Parathyroid adenoma (tissue), 2 donors: ENCODE data around the gene CYSTM1.

Experiments
- H2AFZ ChIP-seq: fragments of 300-600 bp; sonication (generic); one replicate; pipeline ENCODE4 v1.7.0; 2017; ENCODE audit warnings: antibody characterized with exemption, mild to moderate bottlenecking
- H3K27ac ChIP-seq: fragments of 300-600 bp; sonication (generic); one replicate; pipeline ENCODE4 v1.7.0; 2017
- H3K27me3 ChIP-seq: fragments of 300-600 bp; sonication (generic); one replicate; pipeline ENCODE4 v1.7.0; 2017; ENCODE audit warnings: low read length; ENCODE audit not compliant: control insufficient read depth, insufficient read depth
- H3K36me3 ChIP-seq: fragments of 300-600 bp; sonication (generic); one replicate; pipeline ENCODE4 v1.7.0; 2017; ENCODE audit warnings: low read length; ENCODE audit not compliant: control insufficient read depth, insufficient read depth
- H3K4me1 ChIP-seq: fragments of 300-600 bp; sonication (generic); one replicate; pipeline ENCODE4 v1.7.0; 2017; ENCODE audit warnings: control low read depth
- H3K4me2 ChIP-seq: fragments of 300-600 bp; sonication (generic); one replicate; pipeline ENCODE4 v1.7.0; 2017; ENCODE audit warnings: low read length
- H3K4me3 ChIP-seq: fragments of 300-600 bp; sonication (generic); one replicate; pipeline ENCODE4 v1.7.0; 2017; ENCODE audit warnings: low read depth, low read length
- H3K79me2 ChIP-seq: fragments of 300-600 bp; sonication (generic); one replicate; pipeline ENCODE4 v1.7.0; 2017; ENCODE audit warnings: control low read depth
- H3K9ac ChIP-seq: fragments of 300-600 bp; sonication (generic); one replicate; pipeline ENCODE4 v1.7.0; 2017; ENCODE audit warnings: mild to moderate bottlenecking
- H3K9me3 ChIP-seq: fragments of 300-600 bp; sonication (generic); one replicate; pipeline ENCODE4 v1.7.0; 2017; ENCODE audit warnings: low read length; ENCODE audit not compliant: control insufficient read depth
- TF ChIP-seq, protein P1 (sequence below): fragments of 300-600 bp; sonication (generic); IDR thresholded peaks from one replicate; pipeline ENCODE4 v1.7.0; 2017; ENCODE audit warnings: antibody characterized with exemption, mild to moderate bottlenecking
- donor health status: primary hyperparathyroidism.

Gene CYSTM1

DNA sequence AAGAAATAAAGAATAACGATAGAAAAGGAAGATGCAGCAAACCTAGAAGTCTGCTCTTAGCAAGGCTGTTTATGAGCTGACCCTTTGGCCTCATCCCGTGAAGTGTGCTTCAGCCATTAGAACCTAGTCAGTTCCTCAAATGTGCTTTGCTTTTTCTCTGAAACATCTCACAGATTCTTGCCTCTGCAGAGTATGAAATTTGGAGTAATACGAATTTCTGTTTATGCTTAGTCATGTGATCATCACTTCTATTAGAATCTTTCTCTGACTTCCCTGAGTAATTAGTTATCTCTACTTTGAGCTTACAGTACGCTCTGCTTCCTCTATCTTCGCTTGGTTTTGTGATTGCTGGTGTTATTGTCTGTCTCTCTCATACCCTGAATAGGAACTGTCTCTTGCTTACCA lies 11.3 kb downstream of the CYSTM1 start:
- H3K9me3 ChIP-seq = no peaks in the 10 kb centered on the region
- H3K4me1 ChIP-seq = peaks cover 3% of the 10 kb centered on the region
- no peak overlapping the region for H3K4me2 ChIP-seq
- no peak overlapping the region for H3K9ac ChIP-seq
- TF ChIP-seq, protein P1, sequence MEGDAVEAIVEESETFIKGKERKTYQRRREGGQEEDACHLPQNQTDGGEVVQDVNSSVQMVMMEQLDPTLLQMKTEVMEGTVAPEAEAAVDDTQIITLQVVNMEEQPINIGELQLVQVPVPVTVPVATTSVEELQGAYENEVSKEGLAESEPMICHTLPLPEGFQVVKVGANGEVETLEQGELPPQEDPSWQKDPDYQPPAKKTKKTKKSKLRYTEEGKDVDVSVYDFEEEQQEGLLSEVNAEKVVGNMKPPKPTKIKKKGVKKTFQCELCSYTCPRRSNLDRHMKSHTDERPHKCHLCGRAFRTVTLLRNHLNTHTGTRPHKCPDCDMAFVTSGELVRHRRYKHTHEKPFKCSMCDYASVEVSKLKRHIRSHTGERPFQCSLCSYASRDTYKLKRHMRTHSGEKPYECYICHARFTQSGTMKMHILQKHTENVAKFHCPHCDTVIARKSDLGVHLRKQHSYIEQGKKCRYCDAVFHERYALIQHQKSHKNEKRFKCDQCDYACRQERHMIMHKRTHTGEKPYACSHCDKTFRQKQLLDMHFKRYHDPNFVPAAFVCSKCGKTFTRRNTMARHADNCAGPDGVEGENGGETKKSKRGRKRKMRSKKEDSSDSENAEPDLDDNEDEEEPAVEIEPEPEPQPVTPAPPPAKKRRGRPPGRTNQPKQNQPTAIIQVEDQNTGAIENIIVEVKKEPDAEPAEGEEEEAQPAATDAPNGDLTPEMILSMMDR = no peak
- no peak overlapping the region for H2AFZ ChIP-seq
- H3K79me2 ChIP-seq = peaks cover 29% of the 10 kb centered on the region
- no peak overlapping the region for H3K4me3 ChIP-seq
- H3K27me3 ChIP-seq = no peaks in the 10 kb centered on the region
- no peaks in the 10 kb centered on the region for H3K36me3 ChIP-seq
- no peak overlapping the region for H3K27ac ChIP-seq

GRCh38 chr5:140189253-140189652 lies 14.3 kb downstream of the CYSTM1 start:
- no peaks in the 10 kb centered on the region for H3K9me3 ChIP-seq
- H3K36me3 ChIP-seq = no peaks in the 10 kb centered on the region
- H3K4me1 ChIP-seq = no peaks in the 10 kb centered on the region
- H3K79me2 ChIP-seq = peaks cover 22% of the 10 kb centered on the region
- H3K4me2 ChIP-seq = no peak overlapping the region
- no peak overlapping the region for H2AFZ ChIP-seq
- H3K4me3 ChIP-seq = no peak overlapping the region
- no peak overlapping the region for H3K9ac ChIP-seq
- no peaks in the 10 kb centered on the region for H3K27me3 ChIP-seq
- H3K27ac ChIP-seq = no peak overlapping the region
- TF ChIP-seq, protein P1 = no peak

DNA sequence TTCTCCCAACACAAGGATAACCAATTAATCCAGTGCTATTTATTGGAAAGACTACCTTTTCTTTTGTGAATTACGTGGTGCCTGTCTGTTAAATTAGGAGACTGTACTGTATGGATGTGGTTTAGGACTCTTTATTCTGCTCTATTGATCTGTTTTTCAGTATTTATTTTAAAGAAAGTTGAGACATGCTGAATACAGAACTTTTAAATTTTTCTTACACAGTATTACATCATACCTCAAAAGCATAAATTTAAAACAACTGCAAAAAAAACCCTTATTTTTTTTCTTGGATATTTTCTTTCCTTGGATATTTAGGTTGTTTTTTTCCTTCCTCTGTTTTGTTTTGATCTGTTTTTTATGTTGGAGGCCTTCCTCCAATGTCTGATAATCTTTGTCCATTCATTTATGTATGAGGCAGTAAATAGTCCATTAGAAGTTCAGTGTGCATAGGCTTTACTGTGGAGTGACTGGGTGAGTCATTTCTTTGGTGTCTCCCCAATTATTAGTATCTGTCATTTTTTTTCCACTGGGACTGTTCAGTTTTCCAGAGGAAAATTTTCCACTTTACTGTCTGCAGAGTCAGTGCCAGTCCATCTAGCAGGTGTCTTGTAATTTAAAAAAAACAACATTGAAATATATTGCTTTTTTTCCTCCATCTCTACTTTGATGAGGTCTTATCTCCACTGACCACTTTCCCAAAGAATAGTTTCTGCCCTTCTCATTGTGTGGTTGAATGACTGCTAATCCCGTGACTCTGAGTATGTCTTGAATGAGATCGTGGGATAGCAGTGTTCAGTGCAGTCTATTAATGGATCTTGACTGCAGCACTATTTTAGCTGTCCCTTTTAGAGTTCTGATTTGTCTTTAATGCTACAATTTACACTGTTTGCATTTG lies 15.2 kb downstream of the CYSTM1 start:
- Histone ChIP-seq H3K36me3 (no peaks in the 10 kb centered on the region), H3K4me3 (no peak overlapping the region), H3K4me1 (no peaks in the 10 kb centered on the region), H3K27me3 (no peaks in the 10 kb centered on the region), H3K9me3 (no peaks in the 10 kb centered on the region), H3K27ac (no peak overlapping the region), H3K9ac (no peak overlapping the region), H3K4me2 (no peak overlapping the region), H3K79me2 (peaks cover 19% of the 10 kb centered on the region), H2AFZ (no peak overlapping the region)
- TF ChIP-seq, protein P1 = no peak

DNA sequence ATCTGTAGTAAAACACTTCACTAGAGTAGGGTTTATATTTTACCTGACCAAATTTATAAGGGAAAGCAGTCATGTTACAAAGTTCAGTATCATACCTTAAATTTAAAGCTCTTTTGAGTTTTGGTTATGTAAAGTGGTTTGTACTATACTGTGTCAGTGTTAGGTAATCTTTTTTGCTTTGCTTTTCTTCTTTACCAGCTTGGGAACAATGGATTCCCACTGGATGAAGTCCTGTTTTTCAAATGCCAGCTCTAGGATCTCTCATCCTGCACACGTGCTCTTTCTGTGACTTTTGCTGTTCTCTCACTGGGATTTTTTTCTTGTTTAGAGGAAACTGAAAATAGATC lies 15.9 kb downstream of the CYSTM1 start:
- Histone ChIP-seq H3K4me3 (no peak overlapping the region), H3K4me2 (no peak overlapping the region), H3K27ac (no peak overlapping the region), H2AFZ (no peak overlapping the region), H3K27me3 (no peaks in the 10 kb centered on the region), H3K36me3 (no peaks in the 10 kb centered on the region), H3K79me2 (peaks cover 13% of the 10 kb centered on the region), H3K9ac (no peak overlapping the region), H3K4me1 (no peaks in the 10 kb centered on the region), H3K9me3 (no peaks in the 10 kb centered on the region)
- TF ChIP-seq, protein P1 = no peak
